GM18505 (cell line): ENCODE results near the gene TRDMT1.

Experiments used
- ATAC-seq: cut with Tn5 transposase; IDR thresholded peaks from one replicate; pipeline ENCODE4 v1.9.1; 2021; ENCODE audit not compliant: unreplicated experiment
- POLR2A ChIP-seq: IDR thresholded peaks from 4 replicates; pipeline ENCODE4 v1.6.1; 2011; ENCODE audit warnings: borderline replicate concordance; ENCODE audit not compliant: insufficient read depth, insufficient read length; ENCODE audit errors: extremely low read depth

The TRDMT1 gene

GRCh38 chr10:17225808-17226207, 24.3 kb upstream of the TRDMT1 start:
- ATAC-seq = no peak
- no peak for TF ChIP-seq POLR2A

GRCh38 chr10:17222329-17222728, 20.9 kb upstream of the TRDMT1 start:
- TF ChIP-seq POLR2A = no peak
- no peak for ATAC-seq

- ATAC-seq = no peak
- no peak for TF ChIP-seq POLR2A
These were observed 19.2 kb upstream of the TRDMT1 start for GRCh38 chr10:17220652-17221100.

- no peak for ATAC-seq
- TF ChIP-seq POLR2A = no peak
These were observed 17.6 kb upstream of the TRDMT1 start for GRCh38 chr10:17219024-17219423.

- ATAC-seq = no peak
- no peak for TF ChIP-seq POLR2A
These were observed 16.3 kb upstream of the TRDMT1 start for GRCh38 chr10:17217631-17218232.

GRCh38 chr10:17216901-17217395, 15.5 kb upstream of the TRDMT1 start:
- ATAC-seq = no peak
- TF ChIP-seq POLR2A = no peak

GRCh38 chr10:17216217-17216900, 14.9 kb upstream of the TRDMT1 start:
- no peak for TF ChIP-seq POLR2A
- peak; percentile 100 for ATAC-seq

- no peak for ATAC-seq
- TF ChIP-seq POLR2A = no peak
These were observed 14.3 kb upstream of the TRDMT1 start for GRCh38 chr10:17215782-17216122.

GRCh38 chr10:17214971-17215781, 13.7 kb upstream of the TRDMT1 start:
- ATAC-seq = no peak
- no peak for TF ChIP-seq POLR2A

- no peak for TF ChIP-seq POLR2A
- no peak for ATAC-seq
These were observed 13.1 kb upstream of the TRDMT1 start for GRCh38 chr10:17214526-17214925.

- no peak for ATAC-seq
These were observed 12.3 kb upstream of the TRDMT1 start for GRCh38 chr10:17213646-17214349.

GRCh38 chr10:17212802-17213221, 11.3 kb upstream of the TRDMT1 start:
- no peak for TF ChIP-seq POLR2A
- no peak for ATAC-seq

More at GRCh38 chr10:17213646-17214349, 12.3 kb upstream of the TRDMT1 start:
- TF ChIP-seq POLR2A = no peak

- no peak for ATAC-seq
- TF ChIP-seq POLR2A = no peak
These were observed 8.9 kb upstream of the TRDMT1 start for GRCh38 chr10:17210361-17210760.
